HepG2 (cell line): Measurements from ENCODE around the gene SERINC5.

Experiments used
- MAFK ChIP-seq, 2 experiments: IDR thresholded peaks in 1 of 2; conservative IDR thresholded peaks in 1 of 2; 2 replicates each; pipeline ENCODE4 v1.6.1; 2011; ENCODE audit warnings: improper control_type of control experiment in 2 of 2, low read length in 2 of 2
- ZNF484 ChIP-seq: sonication (generic); formaldehyde crosslinking; IDR thresholded peaks from 2 replicates; pipeline ENCODE4 v1.5.1; 2020; ENCODE audit warnings: mild to moderate bottlenecking, low read depth, missing genetic modification reagents, borderline replicate concordance

DNA sequence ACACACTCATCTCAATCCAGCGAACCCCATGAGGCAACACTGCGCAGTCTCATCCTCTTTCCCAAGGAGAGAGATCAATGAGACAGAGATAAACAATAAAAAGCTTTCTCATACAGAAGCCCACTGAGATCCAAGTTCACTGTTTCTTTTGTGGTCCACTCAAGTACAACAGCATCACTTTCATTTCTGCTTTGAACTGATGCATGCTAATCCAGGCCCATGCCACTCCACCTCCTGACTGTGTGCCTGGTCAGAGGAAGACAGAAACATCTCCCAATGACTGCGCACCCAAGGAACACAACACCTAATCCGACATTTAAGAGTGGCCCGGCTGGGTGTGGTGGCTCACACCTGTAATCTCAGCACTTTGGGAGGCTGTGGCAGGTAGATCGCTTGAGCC lies 104.0 kb downstream of the SERINC5 start:
- TF ChIP-seq ZNF484 (CRISPR knock-in tag): no peak
- no peak for TF ChIP-seq MAFK (conservative IDR thresholded peaks at IDR 0.05 in 1 of 2, IDR thresholded peaks at IDR 0.05 in 1 of 2; ENCODE audit: low read length in 2 of 2)
